GM18507 (cell line): ENCODE data around the gene ULK1.

Experiments used
- DNase-seq: peaks from one replicate; pipeline ENCODE4 v3.0.0; 2011; ENCODE audit warnings: low read depth; ENCODE audit not compliant: insufficient read length; ENCODE audit errors: extremely low spot score
- FAIRE-seq: peaks from 2 replicates; lab custom pipeline; 2011; peaks lifted over from hg19 to GRCh38; lab: Jason Lieb, UNC

Gene ULK1

GRCh38 chr12:131894313-131894860 lies at the start of gene ULK1:
Gene ULK1 (plus strand): TSS chr12:131894622. CDS start chr12:131895002, 380 bp downstream.
- FAIRE-seq (peak; percentile 5), DNase-seq (peak; percentile 99)

- no peak for FAIRE-seq
- no peak for DNase-seq
Observed at GRCh38 chr12:131844656-131845055, 49.8 kb upstream of the ULK1 start.

- no peak for DNase-seq
- FAIRE-seq = no peak
Observed at GRCh38 chr12:131845121-131845520, 49.3 kb upstream of the ULK1 start.

DNA sequence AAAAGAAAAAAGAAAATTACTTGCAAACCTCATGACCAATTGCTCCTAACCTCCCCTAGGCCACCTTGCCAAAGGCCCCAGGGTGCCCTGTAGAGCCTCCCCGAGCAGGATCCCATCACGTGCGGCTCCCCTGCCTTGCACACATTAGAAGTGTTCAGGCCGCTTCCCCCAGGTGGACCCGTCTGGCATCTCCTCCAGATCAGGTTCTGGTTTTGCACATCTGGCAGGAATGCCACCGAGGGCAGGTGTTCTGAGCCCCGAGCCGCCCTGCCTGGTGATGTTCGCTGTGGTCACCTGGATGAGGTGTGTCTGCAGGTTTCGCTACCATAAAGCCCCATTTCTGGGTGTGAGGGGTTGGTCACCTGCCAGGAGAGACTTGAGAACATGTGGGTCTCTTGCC lies 47.0 kb upstream of the ULK1 start:
- DNase-seq (no peak), FAIRE-seq (no peak)

DNA sequence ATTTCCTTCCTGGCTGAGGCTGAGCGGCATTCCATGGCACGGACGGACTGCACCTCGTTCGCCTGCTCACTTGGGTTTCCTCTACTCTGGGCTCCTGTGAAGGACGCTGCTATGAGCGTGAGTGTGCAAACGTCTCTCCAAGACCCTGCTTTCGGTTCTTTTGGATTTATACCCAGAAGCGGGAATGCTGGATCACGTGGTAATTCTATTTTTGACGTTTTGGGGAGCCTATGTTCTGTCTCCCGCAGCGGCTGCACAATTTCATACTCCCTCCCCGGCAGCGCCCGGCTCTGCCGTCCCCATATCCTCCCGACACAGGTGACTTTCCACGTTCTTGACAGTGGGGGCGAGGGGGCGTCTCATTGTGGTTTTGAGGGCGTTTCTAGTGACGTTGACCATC lies 45.7 kb upstream of the ULK1 start:
- FAIRE-seq = no peak
- no peak for DNase-seq

DNA sequence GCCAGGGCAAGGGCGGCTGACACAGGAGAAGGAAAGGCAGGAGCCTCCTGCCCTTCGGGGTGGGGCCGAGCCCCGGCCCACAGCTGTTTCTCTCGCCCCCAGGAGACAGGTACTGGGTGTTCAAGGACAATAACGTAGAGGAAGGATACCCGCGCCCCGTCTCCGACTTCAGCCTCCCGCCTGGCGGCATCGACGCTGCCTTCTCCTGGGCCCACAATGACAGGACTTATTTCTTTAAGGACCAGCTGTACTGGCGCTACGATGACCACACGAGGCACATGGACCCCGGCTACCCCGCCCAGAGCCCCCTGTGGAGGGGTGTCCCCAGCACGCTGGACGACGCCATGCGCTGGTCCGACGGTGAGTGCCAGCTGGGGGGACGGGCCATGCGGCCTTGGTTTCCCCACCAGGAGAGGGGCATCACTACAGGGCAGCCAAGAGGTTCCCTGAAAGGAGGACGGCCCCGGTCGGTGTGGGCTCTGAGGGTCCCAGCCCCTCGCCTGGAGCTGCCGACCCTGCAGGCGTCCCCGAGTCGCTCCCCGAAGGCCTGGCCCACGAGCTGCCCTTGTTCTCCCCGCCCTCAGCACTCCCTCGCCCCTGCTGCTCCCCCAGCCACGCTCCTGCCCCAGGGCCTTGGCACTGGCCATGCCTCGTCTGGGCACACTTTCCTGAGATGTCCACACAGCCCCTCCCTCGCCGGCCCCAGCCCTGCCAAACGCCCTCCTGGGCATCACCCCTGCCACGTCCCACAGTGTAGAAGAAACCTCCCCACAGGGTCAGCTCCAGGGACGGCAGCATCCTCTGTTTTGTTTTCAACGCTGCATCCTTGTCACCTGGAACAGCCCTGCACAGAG lies 44.5 kb upstream of the ULK1 start:
- FAIRE-seq = no peak
- no peak for DNase-seq

GRCh38 chr12:131850856-131851559 lies 43.4 kb upstream of the ULK1 start:
- no peak for DNase-seq
- no peak for FAIRE-seq

DNA sequence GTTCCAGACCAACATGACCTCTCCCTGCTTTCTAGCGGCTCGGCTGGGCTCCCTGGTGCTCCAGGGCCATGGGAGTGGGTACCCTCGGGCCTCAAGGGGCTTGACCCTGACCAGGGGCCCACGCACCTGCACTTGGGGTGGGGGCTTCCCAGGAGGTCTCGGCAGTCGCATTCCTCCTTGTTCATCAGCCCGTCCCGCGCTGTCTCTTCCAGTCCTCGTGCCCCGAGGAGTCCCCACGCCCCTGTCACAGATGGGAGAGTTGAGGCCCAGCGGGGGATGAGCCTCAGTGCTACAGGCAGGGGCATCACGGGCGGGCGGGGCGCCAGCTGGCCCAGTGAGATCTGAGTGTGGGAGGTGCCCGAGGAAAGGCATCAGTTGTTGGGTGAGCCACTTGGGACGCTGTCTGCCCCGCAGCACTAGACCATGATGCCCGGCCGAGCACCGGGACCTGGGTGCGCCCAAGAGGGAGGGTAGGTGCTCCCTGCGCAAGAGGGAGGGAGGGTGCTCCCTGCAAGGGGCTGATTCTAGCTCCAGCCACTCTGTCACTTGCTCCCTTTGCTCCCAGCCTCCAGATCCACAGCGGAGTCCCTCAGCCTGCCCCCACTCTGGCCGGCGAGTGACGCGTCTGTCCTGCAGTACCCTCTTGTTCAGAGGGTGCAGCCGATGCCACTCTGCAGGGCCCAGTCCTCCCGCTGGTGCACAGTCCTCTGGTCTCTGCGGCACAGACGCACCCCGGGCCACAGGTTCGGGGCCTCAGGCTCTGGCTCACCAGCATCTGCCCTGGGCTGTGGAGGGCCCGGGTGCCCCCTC lies 42.5 kb upstream of the ULK1 start:
- FAIRE-seq (no peak), DNase-seq (no peak)

DNA sequence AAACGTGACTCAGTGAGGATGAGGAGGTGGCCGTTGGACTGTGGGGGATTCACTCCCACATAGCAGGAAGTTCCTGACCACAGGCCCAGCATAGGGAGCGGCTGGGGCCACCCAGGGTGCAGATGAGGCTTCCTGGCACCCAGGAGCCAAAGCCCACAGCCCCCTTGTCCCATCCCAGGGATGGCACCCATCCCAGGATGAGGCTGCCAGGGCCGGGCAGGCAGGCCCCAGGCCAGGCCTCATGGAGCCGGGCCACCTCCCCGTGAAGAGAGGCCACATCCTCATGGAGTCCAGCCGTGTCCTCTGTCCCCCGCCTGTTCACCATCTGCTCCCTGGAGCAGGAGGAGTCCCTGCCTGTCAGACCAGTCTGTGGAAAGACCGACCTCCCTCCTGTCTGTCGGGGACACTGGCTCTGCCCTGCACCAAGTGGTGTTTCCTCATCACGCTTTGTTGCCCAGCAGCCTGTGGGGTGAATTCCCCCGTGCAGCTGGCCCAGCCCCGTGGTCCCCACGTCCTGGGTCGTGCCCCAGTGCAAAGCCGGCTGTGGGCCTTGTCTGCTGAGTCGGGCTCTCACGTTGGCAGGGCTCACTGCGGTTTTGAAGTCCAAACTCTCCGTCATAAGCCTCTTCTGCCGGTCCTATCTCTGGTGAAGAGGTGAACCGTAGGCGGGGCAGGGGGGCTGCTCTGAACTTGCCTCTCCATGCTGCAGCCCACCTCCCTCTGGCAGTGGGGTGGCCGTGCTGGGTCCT lies 41.7 kb upstream of the ULK1 start:
- no peak for FAIRE-seq
- DNase-seq = no peak

GRCh38 chr12:131853832-131854797 lies 40.3 kb upstream of the ULK1 start:
- FAIRE-seq (no peak), DNase-seq (no peak)

DNA sequence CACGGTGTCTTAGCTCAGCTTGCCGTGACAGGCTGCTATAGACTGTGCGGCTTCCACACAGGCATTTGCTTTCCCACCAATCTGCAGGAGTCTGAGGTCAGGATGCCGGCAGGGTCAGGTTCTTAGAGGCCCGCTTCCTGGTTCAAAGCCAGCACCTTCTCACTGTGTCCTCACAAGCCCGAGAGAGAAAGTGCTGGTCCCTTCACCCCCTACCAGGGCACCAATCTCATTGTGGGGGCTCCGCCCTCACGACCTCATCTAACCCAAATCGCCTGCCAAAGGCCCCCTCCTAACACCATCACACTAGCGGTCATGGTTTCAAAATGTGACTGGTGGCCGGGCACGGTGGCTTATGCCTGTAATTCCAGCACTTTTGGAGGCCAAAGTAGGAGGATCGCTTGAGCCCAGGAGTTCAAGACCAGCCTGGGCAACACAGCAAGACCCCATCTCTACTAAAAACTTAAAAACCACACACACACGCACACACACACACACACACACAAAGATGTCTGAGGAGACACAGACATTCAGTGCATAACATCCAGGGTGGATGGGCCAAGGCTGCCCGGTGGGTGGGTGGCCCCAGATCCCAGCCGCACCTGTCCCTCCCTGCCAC lies 39.5 kb upstream of the ULK1 start:
- DNase-seq (no peak), FAIRE-seq (no peak)

- no peak for FAIRE-seq
- no peak for DNase-seq
Observed at GRCh38 chr12:131855521-131856142, 38.8 kb upstream of the ULK1 start.

DNA sequence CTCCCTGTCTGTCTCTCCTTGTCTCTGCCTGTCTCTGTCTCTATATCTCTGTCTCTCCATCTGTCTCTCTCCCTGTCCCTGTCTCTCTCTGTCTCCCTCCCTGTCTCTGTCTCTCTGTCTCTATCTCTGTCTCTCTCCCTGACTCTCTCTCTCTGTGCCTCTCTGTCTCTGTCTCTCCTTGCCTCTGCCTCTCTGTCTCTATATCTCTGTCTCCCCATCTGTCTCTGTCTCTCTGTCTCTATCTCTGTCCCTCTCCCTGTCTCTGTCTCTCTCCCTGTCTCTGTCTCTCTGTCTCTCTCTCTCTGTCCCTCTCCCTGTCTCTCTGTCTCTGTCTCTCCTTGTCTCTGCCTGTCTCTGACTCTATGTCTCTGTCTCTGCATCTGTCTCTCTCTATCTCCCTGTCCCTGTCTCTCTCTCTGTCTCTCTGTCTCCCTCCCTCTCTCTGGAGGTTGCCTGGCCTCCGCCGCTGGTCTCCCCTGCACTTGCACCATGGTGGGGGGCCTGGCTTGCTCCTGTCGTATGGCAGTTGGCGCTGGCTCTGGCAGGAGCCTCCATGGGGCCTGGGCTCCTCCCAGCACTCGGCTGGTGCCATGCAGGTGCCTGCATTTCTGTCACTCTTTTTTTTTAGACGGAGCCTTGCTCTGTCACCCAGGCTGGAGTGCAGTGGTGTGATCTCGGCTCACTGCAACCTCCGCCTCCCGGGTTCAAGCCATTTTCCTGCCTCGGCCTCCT lies 37.9 kb upstream of the ULK1 start:
- DNase-seq = no peak
- no peak for FAIRE-seq

GRCh38 chr12:131857908-131858850 lies 36.2 kb upstream of the ULK1 start:
- DNase-seq (no peak), FAIRE-seq (no peak)

DNA sequence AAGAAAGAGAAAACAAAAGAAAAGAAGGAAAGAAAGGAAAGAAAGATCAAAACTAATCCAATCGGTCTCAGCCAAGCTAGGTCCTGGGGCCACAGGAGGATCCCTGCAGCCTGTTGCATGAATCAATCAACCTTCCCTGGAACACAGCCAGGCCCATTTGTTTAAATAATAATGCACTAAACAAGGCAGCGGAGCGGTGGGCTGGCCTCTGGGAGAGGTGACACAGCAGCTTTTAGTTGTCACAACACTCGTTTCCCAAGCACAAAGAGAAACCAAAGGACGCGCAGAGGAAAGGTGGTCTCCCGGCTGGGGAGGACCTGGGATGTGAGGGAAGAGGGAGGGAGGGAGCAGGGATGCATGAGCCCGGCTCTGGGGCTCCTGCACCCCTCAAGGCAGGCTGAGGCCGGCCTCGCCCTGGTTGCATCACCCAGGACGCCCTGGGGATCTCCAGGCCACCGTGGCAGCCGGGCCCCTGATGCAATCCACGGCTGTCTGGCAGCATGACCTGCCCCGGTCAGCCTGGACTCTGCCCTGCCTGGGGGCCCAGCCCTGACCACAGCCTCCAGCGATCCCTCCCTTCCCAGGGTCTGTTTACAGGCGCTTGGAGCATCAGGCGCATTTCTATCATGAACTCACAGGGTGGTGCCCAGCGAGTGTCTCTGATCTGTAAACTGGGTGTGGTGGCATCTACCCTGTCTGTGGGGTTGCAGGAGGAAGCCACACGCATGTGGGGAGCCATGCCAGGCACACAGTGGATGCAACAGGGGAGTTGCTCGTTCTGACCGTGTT lies 33.8 kb upstream of the ULK1 start:
- FAIRE-seq (no peak), DNase-seq (no peak)
